HEK293 (cell line): ENCODE results near the gene MED17.

ENCODE experiments used
- CTCF ChIA-PET: fragments of 350-600 bp; formaldehyde crosslinking; extraction: SDS; loops from one replicate; lab custom pipeline; 2021; ENCODE audit warnings: antibody characterized with exemption; lab: Yijun Ruan, JAX
- POLR2A ChIA-PET: fragments of 300-600 bp; formaldehyde crosslinking; extraction: SDS; loops from one replicate; lab custom pipeline; 2020; ENCODE audit warnings: antibody characterized with exemption, inconsistent platforms; lab: Yijun Ruan, JAX
- H3K27ac ChIP-seq: fragments of 200-500 bp; sonication (Bioruptor generic); 2 replicates; pipeline ENCODE4 v1.5.1; 2014; ENCODE audit warnings: low read depth, low read length, control low read depth, inconsistent platforms; ENCODE audit errors: extremely low read depth
- H3K36me3 ChIP-seq, 2 experiments: fragments of 200-500 bp in 1 of 2; sonication (Bioruptor generic) in 1 of 2; 1 replicate in 1 of 2; 2 replicates in 1 of 2; pipeline ENCODE4 v1.5.1; 2014 to 2017; ENCODE audit warnings: inconsistent platforms in 2 of 2, low read length in 2 of 2; ENCODE audit not compliant: control insufficient read depth in 2 of 2, insufficient read depth in 1 of 2
- H3K4me1 ChIP-seq: fragments of 200-500 bp; sonication (Bioruptor generic); 2 replicates; pipeline ENCODE4 v1.5.1; 2014; ENCODE audit warnings: mild to moderate bottlenecking, low read length, inconsistent platforms; ENCODE audit not compliant: control insufficient read depth, insufficient read depth
- H3K4me3 ChIP-seq: 2 replicates; pipeline ENCODE4 v1.5.1; 2011; ENCODE audit warnings: low read depth, mild to moderate bottlenecking, control low read depth, low read length, moderate library complexity
- H3K9me3 ChIP-seq: fragments of 200-500 bp; sonication (Bioruptor generic); 2 replicates; pipeline ENCODE4 v1.5.1; 2014; ENCODE audit warnings: low read depth, low read length, inconsistent platforms; ENCODE audit not compliant: control insufficient read depth, insufficient read depth
- HIC1 ChIP-seq: fragments of 450-650 bp; formaldehyde crosslinking; IDR thresholded peaks from 2 replicates; pipeline ENCODE4 v1.5.1; 2016; ENCODE audit warnings: missing biosample characterization, missing genetic modification characterization
- HOXD13 ChIP-seq: sonication (generic); formaldehyde crosslinking; IDR thresholded peaks from 2 replicates; pipeline ENCODE4 v1.8.0; 2022; ENCODE audit warnings: missing genetic modification reagents, borderline replicate concordance
- KLF17 ChIP-seq: fragments of 450-650 bp; formaldehyde crosslinking; IDR thresholded peaks from 2 replicates; pipeline ENCODE4 v1.5.1; 2016; ENCODE audit warnings: missing biosample characterization, missing genetic modification characterization
- REST ChIP-seq: fragments of 450-650 bp; formaldehyde crosslinking; IDR thresholded peaks from 2 replicates; pipeline ENCODE4 v1.5.1; 2016; ENCODE audit warnings: missing biosample characterization, missing genetic modification characterization
- ZFHX2 ChIP-seq: fragments of 450-650 bp; formaldehyde crosslinking; conservative IDR thresholded peaks from 2 replicates; pipeline ENCODE4 v1.5.1; 2016; ENCODE audit warnings: missing biosample characterization, missing genetic modification characterization
- ZNF10 ChIP-seq: fragments of 450-650 bp; formaldehyde crosslinking; IDR thresholded peaks from 2 replicates; pipeline ENCODE4 v1.5.1; 2017; ENCODE audit warnings: missing biosample characterization, missing genetic modification characterization
- ZNF16 ChIP-seq: fragments of 450-650 bp; formaldehyde crosslinking; IDR thresholded peaks from 2 replicates; pipeline ENCODE4 v1.5.1; 2016; ENCODE audit warnings: low read depth, missing biosample characterization, missing genetic modification characterization
- ZNF184 ChIP-seq: fragments of 450-650 bp; IDR thresholded peaks from 2 replicates; pipeline ENCODE4 v1.5.1; 2018; ENCODE audit warnings: missing biosample characterization, mild to moderate bottlenecking, missing genetic modification characterization
- ZNF223 ChIP-seq: fragments of 450-650 bp; formaldehyde crosslinking; IDR thresholded peaks from 2 replicates; pipeline ENCODE4 v1.5.1; 2016; ENCODE audit warnings: missing biosample characterization, missing genetic modification characterization
- ZNF26 ChIP-seq: fragments of 450-650 bp; formaldehyde crosslinking; IDR thresholded peaks from 2 replicates; pipeline ENCODE4 v1.5.1; 2016; ENCODE audit warnings: missing biosample characterization, missing genetic modification characterization
- ZNF292 ChIP-seq: fragments of 450-650 bp; formaldehyde crosslinking; IDR thresholded peaks from 2 replicates; pipeline ENCODE4 v1.5.1; 2016; ENCODE audit warnings: low read depth, missing biosample characterization, missing genetic modification characterization, borderline replicate concordance
- ZNF335 ChIP-seq: fragments of 450-650 bp; formaldehyde crosslinking; conservative IDR thresholded peaks from 2 replicates; pipeline ENCODE4 v1.5.1; 2016; ENCODE audit warnings: missing biosample characterization, missing genetic modification characterization
- ZNF354C ChIP-seq: fragments of 450-650 bp; formaldehyde crosslinking; IDR thresholded peaks from 2 replicates; pipeline ENCODE4 v1.5.1; 2016; ENCODE audit warnings: missing biosample characterization, missing genetic modification characterization, low read depth, borderline replicate concordance
- ZNF37A ChIP-seq: fragments of 450-650 bp; IDR thresholded peaks from 2 replicates; pipeline ENCODE4 v1.5.1; 2018; ENCODE audit warnings: missing biosample characterization, missing genetic modification characterization
- ZNF530 ChIP-seq: fragments of 450-650 bp; formaldehyde crosslinking; IDR thresholded peaks from 2 replicates; pipeline ENCODE4 v1.5.1; 2016; ENCODE audit warnings: low read depth, missing biosample characterization, missing genetic modification characterization
- ZNF549 ChIP-seq: fragments of 450-650 bp; IDR thresholded peaks from 2 replicates; pipeline ENCODE4 v1.5.1; 2018; ENCODE audit warnings: missing biosample characterization, missing genetic modification characterization, mild to moderate bottlenecking, inconsistent platforms, moderate library complexity
- ZNF670 ChIP-seq: fragments of 450-650 bp; formaldehyde crosslinking; IDR thresholded peaks from 2 replicates; pipeline ENCODE4 v1.5.1; 2016; ENCODE audit warnings: missing biosample characterization, missing genetic modification characterization, low read depth
- TF ChIP-seq, protein P1 (sequence below): fragments of 450-650 bp; IDR thresholded peaks from 2 replicates; pipeline ENCODE4 v1.5.1; 2018; ENCODE audit warnings: missing biosample characterization, mild to moderate bottlenecking, missing genetic modification characterization

The MED17 gene

DNA sequence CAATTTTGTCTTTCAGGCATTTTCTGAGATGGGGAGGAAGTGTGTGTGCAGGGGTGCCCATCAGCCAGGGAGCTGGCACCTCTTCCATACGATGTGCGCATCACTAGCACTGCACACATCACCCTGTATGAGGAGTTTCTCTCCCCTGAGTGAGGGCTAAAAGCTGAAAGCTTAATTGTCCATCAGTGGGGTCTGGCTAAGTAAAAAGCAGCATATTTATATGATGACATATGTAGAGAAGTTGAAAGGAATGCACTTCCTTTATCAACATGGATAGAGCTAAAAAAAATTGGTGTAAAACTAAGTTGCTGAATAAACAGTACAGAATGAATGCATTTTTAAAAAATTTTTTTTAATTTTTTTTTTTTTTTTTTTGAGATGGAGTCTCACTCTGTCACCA is 62.3 kb downstream of the MED17 start:
- H3K9me3 ChIP-seq, result no peaks in the 10 kb centered on the region
- CTCF ChIA-PET, result no interaction called here
- TF ChIP-seq ZNF335 (no peak), REST (tag by site-specific recombination) (no peak), ZNF10 (no peak), ZNF292 (tag by site-specific recombination) (no peak), ZNF16 (no peak), ZNF37A (tag by site-specific recombination) (no peak), HOXD13 (CRISPR knock-in tag) (no peak), ZNF549 (tag by site-specific recombination) (no peak), ZNF184 (tag by site-specific recombination) (no peak), ZFHX2 (tag by site-specific recombination) (no peak), KLF17 (no peak), ZNF26 (tag by site-specific recombination) (no peak), HIC1 (tag by site-specific recombination) (no peak), ZNF530 (tag by site-specific recombination) (no peak), ZNF354C (no peak), ZNF223 (tag by site-specific recombination) (no peak), ZNF670 (tag by site-specific recombination) (no peak)
- TF ChIP-seq, protein P1, sequence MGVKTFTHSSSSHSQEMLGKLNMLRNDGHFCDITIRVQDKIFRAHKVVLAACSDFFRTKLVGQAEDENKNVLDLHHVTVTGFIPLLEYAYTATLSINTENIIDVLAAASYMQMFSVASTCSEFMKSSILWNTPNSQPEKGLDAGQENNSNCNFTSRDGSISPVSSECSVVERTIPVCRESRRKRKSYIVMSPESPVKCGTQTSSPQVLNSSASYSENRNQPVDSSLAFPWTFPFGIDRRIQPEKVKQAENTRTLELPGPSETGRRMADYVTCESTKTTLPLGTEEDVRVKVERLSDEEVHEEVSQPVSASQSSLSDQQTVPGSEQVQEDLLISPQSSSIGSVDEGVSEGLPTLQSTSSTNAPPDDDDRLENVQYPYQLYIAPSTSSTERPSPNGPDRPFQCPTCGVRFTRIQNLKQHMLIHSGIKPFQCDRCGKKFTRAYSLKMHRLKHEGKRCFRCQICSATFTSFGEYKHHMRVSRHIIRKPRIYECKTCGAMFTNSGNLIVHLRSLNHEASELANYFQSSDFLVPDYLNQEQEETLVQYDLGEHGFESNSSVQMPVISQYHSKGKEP (tag by site-specific recombination), result no peak
- no peaks in the 10 kb centered on the region for H3K4me1 ChIP-seq
- POLR2A ChIA-PET, result interaction anchor here (0.7 kb wide), 1 partner anchor 73 kb away, joined by 4 read pairs; no protein-coding TSS in a partner anchor
- no peak overlapping the region for H3K4me3 ChIP-seq
- H3K27ac ChIP-seq, result no peak overlapping the region
- no peaks in the 10 kb centered on the region for H3K36me3 ChIP-seq
